Endothelial cell of umbilical vein (primary cell): ENCODE measurements around the gene UBE2G1. TPM values are rescaled to one million over a fixed set of nuclear protein-coding genes. Genes with fewer than 3 reads are reported as not detected.

ENCODE experiments used
- BruUV-seq: library from RNA; stranded (reverse); fragments of 400-500 nt; replicated peaks from 2 replicates; lab custom pipeline; 2021; lab: Mats Ljungman, UMichigan
- CTCF ChIA-PET: fragments of 300-600, 350-600 bp; sonication (Branson Sonifier 250); formaldehyde crosslinking; loops from one replicate; lab custom pipeline; 2021; ENCODE audit warnings: antibody characterized with exemption, inconsistent platforms; lab: Charles Lee
- POLR2A ChIA-PET: fragments of 300-600, 350-600 bp; sonication (Branson Sonifier 250); formaldehyde crosslinking; loops from one replicate; lab custom pipeline; 2021; ENCODE audit warnings: antibody characterized with exemption, inconsistent platforms; lab: Charles Lee
- DNase-seq: peaks from one replicate; pipeline ENCODE4 v3.0.0-alpha.2; 2011; ENCODE audit warnings: low read depth, low spot score
- FAIRE-seq: peaks from 2 replicates; lab custom pipeline; 2011; peaks lifted over from hg19 to GRCh38; lab: Jason Lieb, UNC
- H2AFZ ChIP-seq: 2 replicates; pipeline ENCODE4 v1.6.0; 2012; ENCODE audit warnings: low read depth, low read length, control low read depth, inconsistent platforms
- H3K27ac ChIP-seq: 2 replicates; pipeline ENCODE4 v1.5.1; 2011; ENCODE audit warnings: low read depth, mild to moderate bottlenecking, control low read depth, low read length, moderate library complexity; ENCODE audit not compliant: insufficient read depth
- H3K27me3 ChIP-seq, 2 experiments: 2 replicates each; pipeline versions ENCODE4 v1.6.0 to v1.6.1; 2011; ENCODE audit warnings: low read length in 2 of 2, mixed read lengths in 1 of 2; ENCODE audit not compliant: control insufficient read depth in 2 of 2, insufficient read depth in 2 of 2
- H3K36me3 ChIP-seq, 2 experiments: 2 replicates in 1 of 2; 3 replicates in 1 of 2; pipeline ENCODE4 v1.5.1; 2011; ENCODE audit warnings: low read length in 2 of 2, mild to moderate bottlenecking in 1 of 2, moderate library complexity in 1 of 2; ENCODE audit not compliant: control insufficient read depth in 2 of 2, insufficient read depth in 2 of 2; ENCODE audit errors: extremely low read depth in 1 of 2
- H3K4me1 ChIP-seq: 3 replicates; pipeline ENCODE4 v1.5.1; 2011; ENCODE audit warnings: mild to moderate bottlenecking, low read length; ENCODE audit not compliant: control insufficient read depth, insufficient read depth; ENCODE audit errors: extremely low read depth
- H3K4me2 ChIP-seq: 2 replicates; pipeline ENCODE4 v1.6.1; 2011; ENCODE audit warnings: low read length, control low read depth, mixed read lengths; ENCODE audit not compliant: insufficient read depth
- H3K4me3 ChIP-seq, 3 experiments: fragments of 200-600 bp in 1 of 3; sonication (generic), shearing (Covaris generic) in 1 of 3; replicated peaks in 1 of 3; 2 replicates each; pipeline ENCODE4 v1.5.1; 2011 to 2016; ENCODE audit warnings: control low read depth in 3 of 3, low read length in 3 of 3, mild to moderate bottlenecking in 2 of 3, inconsistent platforms in 1 of 3, low read depth in 1 of 3, moderate library complexity in 1 of 3; ENCODE audit not compliant: insufficient read depth in 1 of 3
- H3K79me2 ChIP-seq: 2 replicates; pipeline ENCODE4 v1.6.0; 2012; ENCODE audit warnings: low read length, inconsistent platforms; ENCODE audit not compliant: control insufficient read depth, insufficient read depth
- H3K9ac ChIP-seq: replicated peaks from 2 replicates; pipeline ENCODE3; 2011; ENCODE audit warnings: low read length, control low read depth; ENCODE audit not compliant: insufficient read depth; ENCODE audit errors: extremely low read depth
- H3K9me1 ChIP-seq: replicated peaks from 3 replicates; pipeline ENCODE4 v1.6.0; 2011; ENCODE audit warnings: mild to moderate bottlenecking, low read length; ENCODE audit not compliant: control insufficient read depth, insufficient read depth; ENCODE audit errors: extremely low read depth
- H3K9me3 ChIP-seq: replicated peaks from 2 replicates; pipeline ENCODE4 v1.5.1; 2012; ENCODE audit warnings: low read length, inconsistent platforms; ENCODE audit not compliant: control insufficient read depth, insufficient read depth
- H4K20me1 ChIP-seq: replicated peaks from 2 replicates; pipeline ENCODE3; 2011; ENCODE audit warnings: mild to moderate bottlenecking, low read length; ENCODE audit not compliant: control insufficient read depth, insufficient read depth; ENCODE audit errors: extremely low read depth
- EZH2 ChIP-seq: IDR thresholded peaks from 2 replicates; pipeline ENCODE4 v1.6.1; 2012; ENCODE audit warnings: borderline replicate concordance, low read depth, mild to moderate bottlenecking, moderate library complexity, low read length, inconsistent platforms; ENCODE audit not compliant: severe bottlenecking
- FOS ChIP-seq: IDR thresholded peaks from 2 replicates; pipeline ENCODE4 v1.6.1; 2011; ENCODE audit warnings: mild to moderate bottlenecking, low read length, moderate library complexity, borderline replicate concordance; ENCODE audit not compliant: insufficient read depth
- GATA2 ChIP-seq: IDR thresholded peaks from 2 replicates; pipeline ENCODE4 v1.7.0; 2011; ENCODE audit warnings: low read depth, mild to moderate bottlenecking, moderate library complexity, mixed read lengths, low read length; ENCODE audit not compliant: insufficient read length, insufficient read depth
- JUN ChIP-seq: IDR thresholded peaks from 2 replicates; pipeline ENCODE4 v1.6.1; 2011; ENCODE audit warnings: borderline replicate concordance, low read depth; ENCODE audit not compliant: insufficient read length, insufficient read depth
- MYC ChIP-seq: IDR thresholded peaks from one replicate; pipeline ENCODE4 v1.6.1; 2011; ENCODE audit warnings: mild to moderate bottlenecking, low read depth, low read length
- POLR2A ChIP-seq: IDR thresholded peaks from 2 replicates; pipeline ENCODE4 v1.6.1; 2012; ENCODE audit warnings: low read depth, mild to moderate bottlenecking, control low read depth, low read length
- POLR2AphosphoS5 ChIP-seq: IDR thresholded peaks from 2 replicates; pipeline ENCODE4 v1.6.1; 2012; ENCODE audit warnings: low read depth, mild to moderate bottlenecking, control low read depth, low read length, moderate library complexity; ENCODE audit not compliant: insufficient read depth
- dilution Hi-C: fragments of 300-500 bp; cut with MboI; formaldehyde crosslinking; loops from one replicate; pipeline ENCODE4 v1.15.0; 2019; ENCODE audit warnings: low sequenced_read_pairs; ENCODE audit not compliant: extremely low pct_ligation_motif_present
- intact Hi-C: fragments of 100-400 bp; cut with micrococcal nuclease; formaldehyde crosslinking; loops from one replicate; pipeline ENCODE4 v1.10.0; 2022
- polyA plus RNA-seq, 4 experiments: library from polyadenylated mRNA; depleted of rRNA in 3 of 4; stranded (reverse) in 3 of 4; unstranded in 1 of 4; fragments of >200 nt; gene quantifications; 2 replicates each; pipeline versions ENCODE4 v1.2.1 to v1.2.3, GENCODE V29; 2011 to 2012; ENCODE audit warnings: missing spikeins in 1 of 4
- total RNA-seq: library from RNA; stranded (reverse); gene quantifications from 2 replicates; pipeline ENCODE4 v1.2.3, GENCODE V29; 2021
- TF ChIP-seq, protein P1 (sequence below): IDR thresholded peaks from 2 replicates; pipeline ENCODE4 v1.6.1; 2011; ENCODE audit not compliant: insufficient read depth, insufficient read length
- TF ChIP-seq, protein P2 (sequence below), 2 donors: IDR thresholded peaks; 1 replicate in 1 of 2; 2 replicates in 1 of 2; pipeline ENCODE4 v1.5.1; 2011; ENCODE audit warnings: low read length in 2 of 2, mild to moderate bottlenecking in 2 of 2, moderate library complexity in 2 of 2, control low read depth in 1 of 2, inconsistent platforms in 1 of 2, low read depth in 1 of 2; ENCODE audit not compliant: insufficient read depth in 1 of 2; ENCODE audit errors: extremely low read depth in 1 of 2

Gene UBE2G1
- total and polyA plus RNA-seq, 2 donors (not counting 3 experiments of a cell fraction or from before 2014, with no cell fraction given) = 29.2 to 79.6 TPM

DNA sequence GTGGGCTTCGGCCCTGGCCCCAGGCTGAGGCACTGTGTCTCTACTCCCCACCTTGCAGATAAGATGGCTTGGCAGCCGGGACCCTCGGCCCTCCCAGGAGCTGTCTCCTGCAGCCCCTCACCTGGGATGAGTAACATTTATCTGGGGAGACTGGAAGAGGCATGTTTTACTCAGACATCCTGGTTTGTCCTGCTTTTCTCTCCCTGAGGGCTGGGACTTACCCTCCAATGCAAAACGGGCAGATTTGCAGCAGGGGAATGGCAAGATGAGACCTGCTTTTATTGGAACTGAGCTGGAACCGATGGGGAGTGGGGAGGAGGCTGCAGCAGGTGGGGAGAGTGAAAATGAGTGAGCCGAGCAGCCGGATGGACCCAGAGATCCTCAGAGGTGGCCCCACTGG lies 27.3 kb upstream of the UBE2G1 start:
- H3K4me2 ChIP-seq = no peak overlapping the region

DNA sequence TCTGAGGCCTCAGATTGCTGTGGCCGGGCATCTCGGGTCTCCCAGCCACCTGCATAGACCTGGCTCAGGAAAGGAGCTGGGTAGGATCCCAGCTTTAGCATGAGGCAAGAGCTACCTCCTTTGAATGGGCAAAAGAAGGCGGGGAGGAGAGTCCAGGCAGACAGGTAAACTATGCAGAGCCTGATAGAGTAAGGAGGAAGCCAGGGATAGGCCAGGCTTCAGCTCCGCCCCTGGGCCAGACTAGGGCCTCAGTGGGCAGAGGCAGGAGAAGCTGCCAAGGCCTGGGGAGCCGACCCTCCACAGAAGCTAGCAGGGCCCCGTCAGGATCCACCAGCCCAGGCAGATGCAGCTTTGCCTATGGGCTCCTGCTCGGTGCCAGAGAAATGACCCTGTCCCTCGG lies 22.6 kb upstream of the UBE2G1 start:
- no peak overlapping the region for H2AFZ ChIP-seq
- no peak overlapping the region for H3K4me2 ChIP-seq
- H3K27ac ChIP-seq = no peak overlapping the region
- CTCF ChIA-PET = interaction anchor here (0.9 to 1.2 kb wide), 4 partner anchors 11 to 189 kb away, joined by 3 to 7 read pairs (median 5); no protein-coding TSS in a partner anchor
- TF ChIP-seq, protein P1, sequence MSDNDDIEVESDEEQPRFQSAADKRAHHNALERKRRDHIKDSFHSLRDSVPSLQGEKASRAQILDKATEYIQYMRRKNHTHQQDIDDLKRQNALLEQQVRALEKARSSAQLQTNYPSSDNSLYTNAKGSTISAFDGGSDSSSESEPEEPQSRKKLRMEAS = no peak
- TF ChIP-seq JUN (no peak), GATA2 (no peak), MYC (no peak), POLR2A (no peak), EZH2 (no peak), FOS (no peak), POLR2AphosphoS5 (no peak)
- TF ChIP-seq, protein P2, sequence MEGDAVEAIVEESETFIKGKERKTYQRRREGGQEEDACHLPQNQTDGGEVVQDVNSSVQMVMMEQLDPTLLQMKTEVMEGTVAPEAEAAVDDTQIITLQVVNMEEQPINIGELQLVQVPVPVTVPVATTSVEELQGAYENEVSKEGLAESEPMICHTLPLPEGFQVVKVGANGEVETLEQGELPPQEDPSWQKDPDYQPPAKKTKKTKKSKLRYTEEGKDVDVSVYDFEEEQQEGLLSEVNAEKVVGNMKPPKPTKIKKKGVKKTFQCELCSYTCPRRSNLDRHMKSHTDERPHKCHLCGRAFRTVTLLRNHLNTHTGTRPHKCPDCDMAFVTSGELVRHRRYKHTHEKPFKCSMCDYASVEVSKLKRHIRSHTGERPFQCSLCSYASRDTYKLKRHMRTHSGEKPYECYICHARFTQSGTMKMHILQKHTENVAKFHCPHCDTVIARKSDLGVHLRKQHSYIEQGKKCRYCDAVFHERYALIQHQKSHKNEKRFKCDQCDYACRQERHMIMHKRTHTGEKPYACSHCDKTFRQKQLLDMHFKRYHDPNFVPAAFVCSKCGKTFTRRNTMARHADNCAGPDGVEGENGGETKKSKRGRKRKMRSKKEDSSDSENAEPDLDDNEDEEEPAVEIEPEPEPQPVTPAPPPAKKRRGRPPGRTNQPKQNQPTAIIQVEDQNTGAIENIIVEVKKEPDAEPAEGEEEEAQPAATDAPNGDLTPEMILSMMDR (IDR thresholded peaks at IDR 0.05; ENCODE audit: extremely low read depth in 1 of 2, insufficient read depth in 1 of 2, low read depth in 1 of 2, low read length in 2 of 2) = no peak
- no peaks in the 10 kb centered on the region for H3K4me1 ChIP-seq
- FAIRE-seq (no peak), DNase-seq (no peak)
- H3K9ac ChIP-seq = no peak overlapping the region
- H3K36me3 ChIP-seq = no peaks in the 10 kb centered on the region
- H3K9me1 ChIP-seq = no peaks in the 10 kb centered on the region
- no TSS peak for BruUV-seq
- dilution Hi-C loops (no loop called here), intact Hi-C loops (no loop called here)
- H3K27me3 ChIP-seq = no peaks in the 10 kb centered on the region
- no peak overlapping the region for H3K4me3 ChIP-seq
- POLR2A ChIA-PET = no interaction called here
- no peaks in the 10 kb centered on the region for H3K9me3 ChIP-seq
- no peaks in the 10 kb centered on the region for H4K20me1 ChIP-seq
- H3K79me2 ChIP-seq = no peaks in the 10 kb centered on the region

More for the DNA sequence above, 27.3 kb upstream of the UBE2G1 start:
- FAIRE-seq (no peak), DNase-seq (no peak)
- CTCF ChIA-PET = interaction anchor here (1.1 kb wide), 1 partner anchor 194 kb away, joined by 4 read pairs; no protein-coding TSS in a partner anchor
- no peak overlapping the region for H2AFZ ChIP-seq
- no peaks in the 10 kb centered on the region for H4K20me1 ChIP-seq
- H3K79me2 ChIP-seq = no peaks in the 10 kb centered on the region
- H3K9me1 ChIP-seq = no peaks in the 10 kb centered on the region
- no peak overlapping the region for H3K4me3 ChIP-seq
- BruUV-seq = no TSS peak
- POLR2A ChIA-PET = no interaction called here
- no peak for TF ChIP-seq MYC
- TF ChIP-seq POLR2AphosphoS5 = no peak
- no peaks in the 10 kb centered on the region for H3K27me3 ChIP-seq
- H3K9me3 ChIP-seq = no peaks in the 10 kb centered on the region
- no peak overlapping the region for H3K27ac ChIP-seq
- H3K36me3 ChIP-seq = no peaks in the 10 kb centered on the region
- H3K4me1 ChIP-seq = no peaks in the 10 kb centered on the region
- intact Hi-C loops (no loop called here), dilution Hi-C loops (no loop called here)
- no peak overlapping the region for H3K9ac ChIP-seq
